Endothelial cell of umbilical vein (primary cell): ENCODE results near the gene SLC2A4. TPM values are rescaled to one million over a fixed set of nuclear protein-coding genes. Genes with fewer than 3 reads are reported as not detected.

ENCODE experiments used
- BruUV-seq: library from RNA; stranded (reverse); fragments of 400-500 nt; replicated peaks from 2 replicates; lab custom pipeline; 2021; lab: Mats Ljungman, UMichigan
- CTCF ChIA-PET: fragments of 300-600, 350-600 bp; sonication (Branson Sonifier 250); formaldehyde crosslinking; loops from one replicate; lab custom pipeline; 2021; ENCODE audit warnings: antibody characterized with exemption, inconsistent platforms; lab: Charles Lee
- POLR2A ChIA-PET: fragments of 300-600, 350-600 bp; sonication (Branson Sonifier 250); formaldehyde crosslinking; loops from one replicate; lab custom pipeline; 2021; ENCODE audit warnings: antibody characterized with exemption, inconsistent platforms; lab: Charles Lee
- DNase-seq: peaks from one replicate; pipeline ENCODE4 v3.0.0-alpha.2; 2011; ENCODE audit warnings: low read depth, low spot score
- FAIRE-seq: peaks from 2 replicates; lab custom pipeline; 2011; peaks lifted over from hg19 to GRCh38; lab: Jason Lieb, UNC
- H2AFZ ChIP-seq: 2 replicates; pipeline ENCODE4 v1.6.0; 2012; ENCODE audit warnings: low read depth, low read length, control low read depth, inconsistent platforms
- H3K27ac ChIP-seq: 2 replicates; pipeline ENCODE4 v1.5.1; 2011; ENCODE audit warnings: low read depth, mild to moderate bottlenecking, control low read depth, low read length, moderate library complexity; ENCODE audit not compliant: insufficient read depth
- H3K27me3 ChIP-seq, 2 experiments: 2 replicates each; pipeline versions ENCODE4 v1.6.0 to v1.6.1; 2011; ENCODE audit warnings: low read length in 2 of 2, mixed read lengths in 1 of 2; ENCODE audit not compliant: control insufficient read depth in 2 of 2, insufficient read depth in 2 of 2
- H3K36me3 ChIP-seq, 2 experiments: 2 replicates in 1 of 2; 3 replicates in 1 of 2; pipeline ENCODE4 v1.5.1; 2011; ENCODE audit warnings: low read length in 2 of 2, mild to moderate bottlenecking in 1 of 2, moderate library complexity in 1 of 2; ENCODE audit not compliant: control insufficient read depth in 2 of 2, insufficient read depth in 2 of 2; ENCODE audit errors: extremely low read depth in 1 of 2
- H3K4me1 ChIP-seq: 3 replicates; pipeline ENCODE4 v1.5.1; 2011; ENCODE audit warnings: mild to moderate bottlenecking, low read length; ENCODE audit not compliant: control insufficient read depth, insufficient read depth; ENCODE audit errors: extremely low read depth
- H3K4me2 ChIP-seq: 2 replicates; pipeline ENCODE4 v1.6.1; 2011; ENCODE audit warnings: low read length, control low read depth, mixed read lengths; ENCODE audit not compliant: insufficient read depth
- H3K4me3 ChIP-seq, 3 experiments: fragments of 200-600 bp in 1 of 3; sonication (generic), shearing (Covaris generic) in 1 of 3; replicated peaks in 1 of 3; 2 replicates each; pipeline ENCODE4 v1.5.1; 2011 to 2016; ENCODE audit warnings: control low read depth in 3 of 3, low read length in 3 of 3, mild to moderate bottlenecking in 2 of 3, inconsistent platforms in 1 of 3, low read depth in 1 of 3, moderate library complexity in 1 of 3; ENCODE audit not compliant: insufficient read depth in 1 of 3
- H3K79me2 ChIP-seq: 2 replicates; pipeline ENCODE4 v1.6.0; 2012; ENCODE audit warnings: low read length, inconsistent platforms; ENCODE audit not compliant: control insufficient read depth, insufficient read depth
- H3K9ac ChIP-seq: replicated peaks from 2 replicates; pipeline ENCODE3; 2011; ENCODE audit warnings: low read length, control low read depth; ENCODE audit not compliant: insufficient read depth; ENCODE audit errors: extremely low read depth
- H3K9me1 ChIP-seq: replicated peaks from 3 replicates; pipeline ENCODE4 v1.6.0; 2011; ENCODE audit warnings: mild to moderate bottlenecking, low read length; ENCODE audit not compliant: control insufficient read depth, insufficient read depth; ENCODE audit errors: extremely low read depth
- H3K9me3 ChIP-seq: replicated peaks from 2 replicates; pipeline ENCODE4 v1.5.1; 2012; ENCODE audit warnings: low read length, inconsistent platforms; ENCODE audit not compliant: control insufficient read depth, insufficient read depth
- H4K20me1 ChIP-seq: replicated peaks from 2 replicates; pipeline ENCODE3; 2011; ENCODE audit warnings: mild to moderate bottlenecking, low read length; ENCODE audit not compliant: control insufficient read depth, insufficient read depth; ENCODE audit errors: extremely low read depth
- CTCF ChIP-seq, 2 donors: IDR thresholded peaks; 1 replicate in 1 of 2; 2 replicates in 1 of 2; pipeline ENCODE4 v1.5.1; 2011; ENCODE audit warnings: low read length in 2 of 2, mild to moderate bottlenecking in 2 of 2, moderate library complexity in 2 of 2, control low read depth in 1 of 2, inconsistent platforms in 1 of 2, low read depth in 1 of 2; ENCODE audit not compliant: insufficient read depth in 1 of 2; ENCODE audit errors: extremely low read depth in 1 of 2
- EZH2 ChIP-seq: IDR thresholded peaks from 2 replicates; pipeline ENCODE4 v1.6.1; 2012; ENCODE audit warnings: borderline replicate concordance, low read depth, mild to moderate bottlenecking, moderate library complexity, low read length, inconsistent platforms; ENCODE audit not compliant: severe bottlenecking
- FOS ChIP-seq: IDR thresholded peaks from 2 replicates; pipeline ENCODE4 v1.6.1; 2011; ENCODE audit warnings: mild to moderate bottlenecking, low read length, moderate library complexity, borderline replicate concordance; ENCODE audit not compliant: insufficient read depth
- GATA2 ChIP-seq: IDR thresholded peaks from 2 replicates; pipeline ENCODE4 v1.7.0; 2011; ENCODE audit warnings: low read depth, mild to moderate bottlenecking, moderate library complexity, mixed read lengths, low read length; ENCODE audit not compliant: insufficient read length, insufficient read depth
- MAX ChIP-seq: IDR thresholded peaks from 2 replicates; pipeline ENCODE4 v1.6.1; 2011; ENCODE audit not compliant: insufficient read depth, insufficient read length
- MYC ChIP-seq: IDR thresholded peaks from one replicate; pipeline ENCODE4 v1.6.1; 2011; ENCODE audit warnings: mild to moderate bottlenecking, low read depth, low read length
- POLR2A ChIP-seq: IDR thresholded peaks from 2 replicates; pipeline ENCODE4 v1.6.1; 2012; ENCODE audit warnings: low read depth, mild to moderate bottlenecking, control low read depth, low read length
- POLR2AphosphoS5 ChIP-seq: IDR thresholded peaks from 2 replicates; pipeline ENCODE4 v1.6.1; 2012; ENCODE audit warnings: low read depth, mild to moderate bottlenecking, control low read depth, low read length, moderate library complexity; ENCODE audit not compliant: insufficient read depth
- dilution Hi-C: fragments of 300-500 bp; cut with MboI; formaldehyde crosslinking; loops from one replicate; pipeline ENCODE4 v1.15.0; 2019; ENCODE audit warnings: low sequenced_read_pairs; ENCODE audit not compliant: extremely low pct_ligation_motif_present
- intact Hi-C: fragments of 100-400 bp; cut with micrococcal nuclease; formaldehyde crosslinking; loops from one replicate; pipeline ENCODE4 v1.10.0; 2022
- polyA plus RNA-seq, 4 experiments: library from polyadenylated mRNA; depleted of rRNA in 3 of 4; stranded (reverse) in 3 of 4; unstranded in 1 of 4; fragments of >200 nt; gene quantifications; 2 replicates each; pipeline versions ENCODE4 v1.2.1 to v1.2.3, GENCODE V29; 2011 to 2012; ENCODE audit warnings: missing spikeins in 1 of 4
- total RNA-seq: library from RNA; stranded (reverse); gene quantifications from 2 replicates; pipeline ENCODE4 v1.2.3, GENCODE V29; 2021

Gene SLC2A4
- total and polyA plus RNA-seq, 2 donors (not counting 3 experiments of a cell fraction or from before 2014, with no cell fraction given), result 0.12 TPM; not detected in 1

- Histone ChIP-seq H3K27me3 (no peaks in the 10 kb centered on the region), H3K79me2 (peaks cover 65% of the 10 kb centered on the region), H3K36me3 (peaks cover 0 to 15% of the 10 kb centered on the region in 2 experiments), H4K20me1 (no peaks in the 10 kb centered on the region), H3K9ac (peak overlapping the region; percentile 80), H3K4me1 (peaks cover 23% of the 10 kb centered on the region), H3K9me1 (no peaks in the 10 kb centered on the region), H3K4me2 (peak overlapping the region; percentile 75), H3K27ac (peak overlapping the region; percentile 30), H2AFZ (no peak overlapping the region), H3K4me3 (peak overlapping the region; percentile 57 to 87 (median 83)), H3K9me3 (no peaks in the 10 kb centered on the region)
- intact Hi-C loops, result loop anchor here (5.0 kb wide), 1 partner anchor 186 kb away; the partner anchor contains the start of genes FGF11 and TMEM102
- TF ChIP-seq POLR2A (no peak), MYC (no peak), POLR2AphosphoS5 (no peak), EZH2 (no peak), GATA2 (no peak), FOS (no peak), MAX (no peak), CTCF (IDR thresholded peaks at IDR 0.05; ENCODE audit: extremely low read depth in 1 of 2, insufficient read depth in 1 of 2, low read depth in 1 of 2, low read length in 2 of 2) (no peak)
- FAIRE-seq, result peak; percentile 8
- BruUV-seq, result no TSS peak
- dilution Hi-C loops, result no loop called here
- DNase-seq, result peak; percentile 42
- CTCF ChIA-PET, result interaction anchor here (0.6 to 1.2 kb wide), 3 partner anchors 8 to 52 kb away, joined by 3 to 5 read pairs (median 3); no protein-coding TSS in a partner anchor
- POLR2A ChIA-PET, result no interaction called here
These were observed 30.6 kb upstream of the SLC2A4 start for GRCh38 chr17:7250695-7251627.
